Measurements from ENCODE around the gene MRPL28. TPM values are rescaled to one million over a fixed set of nuclear protein-coding genes. Genes with fewer than 3 reads are reported as not detected.
"Not testable (repeated sequence)": the region's sequence is repeated elsewhere in the genome, so short reads cannot be mapped to it uniquely, and the experiment has no call there.

The MRPL28 gene
- polyA plus RNA-seq, 3 donors: 68.6 to 88.5 (median 88.1) TPM

DNA sequence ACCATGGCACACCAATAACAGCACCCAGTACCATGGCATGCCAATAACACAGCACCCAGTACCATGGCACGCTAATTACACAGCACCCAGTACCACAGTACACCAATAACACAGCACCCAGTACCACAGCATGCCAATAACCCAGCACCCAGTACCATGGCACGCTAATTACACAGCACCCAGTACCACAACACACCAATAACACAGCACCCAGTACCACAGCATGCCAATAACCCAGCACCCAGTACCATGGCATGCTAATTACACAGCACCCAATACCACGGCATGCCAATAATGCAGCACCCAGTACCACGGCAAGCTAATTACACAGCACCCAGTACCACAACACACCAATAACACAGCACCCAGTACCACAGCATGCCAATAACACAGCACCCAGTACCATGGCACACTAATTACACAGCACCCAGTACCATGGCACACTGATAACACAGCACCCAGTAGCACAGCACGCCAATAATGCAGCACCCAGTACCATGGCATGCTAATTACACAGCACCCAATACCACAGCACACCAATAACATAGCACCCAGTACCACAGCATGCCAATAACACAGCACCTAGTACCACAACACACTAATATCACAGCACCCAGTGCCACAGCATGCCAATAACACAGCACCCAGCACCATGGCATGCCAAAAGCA, 36.0 kb downstream of the MRPL28 start:
- Histone ChIP-seq H3K27ac (ENCODE audit: low read depth in 1 of 2, low read length in 2 of 2) (peak overlapping the region in 1 of 2 donors; percentile 26), H3K36me3 (replicated peaks in 1 of 2; ENCODE audit: control insufficient read depth in 1 of 2, insufficient read depth in 2 of 2, low read length in 2 of 2) (peaks cover 0 to 10% of the 10 kb centered on the region in 2 donors), H4K20me1 (ENCODE audit: insufficient read depth, low read length) (peaks cover 56% of the 10 kb centered on the region), H3K4me1 (ENCODE audit: control insufficient read depth in 1 of 2, insufficient read depth in 2 of 2, low read length in 2 of 2) (peaks cover 37 to 49% of the 10 kb centered on the region in 2 donors), H3K79me2 (ENCODE audit: insufficient read depth, low read length) (peaks cover 100% of the 10 kb centered on the region)
- DNase-seq; H3K4me3 ChIP-seq (replicated peaks in 1 of 3; ENCODE audit: low read depth in 2 of 3, low read length in 3 of 3); H3K4me2 ChIP-seq (replicated peaks; ENCODE audit: extremely low read depth, low read length, poor library complexity, severe bottlenecking); H2AFZ ChIP-seq (ENCODE audit: insufficient read depth, low read depth, low read length, poor library complexity, severe bottlenecking); H3K9me3 ChIP-seq (replicated peaks in 1 of 2; ENCODE audit: control insufficient read depth in 1 of 2, insufficient read depth in 1 of 2, low read length in 2 of 2); H3K9me3 Mint-ChIP-seq; intact Hi-C loops (cut with micrococcal nuclease); H3K27me3 ChIP-seq (ENCODE audit: control insufficient read depth in 2 of 2, insufficient read depth in 2 of 2, low read length in 2 of 2); H3K4me3 Mint-ChIP-seq; H3K9ac ChIP-seq (ENCODE audit: insufficient read depth, low read length, poor library complexity, severe bottlenecking); H3K27me3 Mint-ChIP-seq (ENCODE audit: low read depth in 3 of 3): not testable (repeated sequence)
- peak overlapping the region in 2 of 7 donors; percentile 25 to 56 for H3K27ac Mint-ChIP-seq
- H3K4me1 Mint-ChIP-seq: peaks cover 79% of the 10 kb centered on the region
- H3K36me3 Mint-ChIP-seq: peaks cover 10 to 13% of the 10 kb centered on the region in 2 donors
- 91% methylated on average over 5 of the region's 5 CpGs for WGBS (ENCODE audit: insufficient coverage)

DNA sequence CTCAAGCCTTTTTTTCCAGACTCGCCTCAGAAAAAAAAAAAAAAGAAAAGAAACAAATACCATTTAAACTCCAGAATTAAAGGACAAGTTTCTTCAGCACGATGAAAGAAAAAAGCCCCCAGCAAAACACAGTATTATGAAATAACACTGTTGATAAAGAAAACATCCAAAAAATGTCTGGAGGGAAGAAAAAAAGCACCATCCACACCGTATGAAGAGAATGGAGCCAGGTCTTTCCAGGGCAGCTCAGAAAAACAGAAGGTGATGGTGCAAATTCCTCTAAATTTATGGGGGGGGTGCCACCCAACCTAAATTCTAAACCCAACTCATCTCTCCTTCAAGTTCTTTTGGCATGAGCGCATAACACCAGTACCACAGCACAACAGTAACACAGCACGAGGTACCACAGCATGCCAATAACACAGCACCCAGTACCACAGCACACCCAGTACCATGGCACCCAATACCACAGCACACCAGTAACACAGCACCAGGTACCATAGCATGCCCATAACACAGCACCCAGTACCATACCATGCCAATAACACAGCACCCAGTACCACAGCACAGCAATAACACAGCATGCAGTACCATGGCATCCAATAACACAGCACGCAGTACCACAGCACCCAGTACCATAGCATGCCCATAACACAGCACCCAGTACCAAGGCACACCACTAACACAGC, 36.8 kb downstream of the MRPL28 start:
- Mint-ChIP-seq H3K9me3 (peaks cover 0 to 2% (median 0%) of the 10 kb centered on the region in 7 donors), H3K4me1 (peaks cover 72% of the 10 kb centered on the region)
- TF ChIP-seq, protein P1, sequence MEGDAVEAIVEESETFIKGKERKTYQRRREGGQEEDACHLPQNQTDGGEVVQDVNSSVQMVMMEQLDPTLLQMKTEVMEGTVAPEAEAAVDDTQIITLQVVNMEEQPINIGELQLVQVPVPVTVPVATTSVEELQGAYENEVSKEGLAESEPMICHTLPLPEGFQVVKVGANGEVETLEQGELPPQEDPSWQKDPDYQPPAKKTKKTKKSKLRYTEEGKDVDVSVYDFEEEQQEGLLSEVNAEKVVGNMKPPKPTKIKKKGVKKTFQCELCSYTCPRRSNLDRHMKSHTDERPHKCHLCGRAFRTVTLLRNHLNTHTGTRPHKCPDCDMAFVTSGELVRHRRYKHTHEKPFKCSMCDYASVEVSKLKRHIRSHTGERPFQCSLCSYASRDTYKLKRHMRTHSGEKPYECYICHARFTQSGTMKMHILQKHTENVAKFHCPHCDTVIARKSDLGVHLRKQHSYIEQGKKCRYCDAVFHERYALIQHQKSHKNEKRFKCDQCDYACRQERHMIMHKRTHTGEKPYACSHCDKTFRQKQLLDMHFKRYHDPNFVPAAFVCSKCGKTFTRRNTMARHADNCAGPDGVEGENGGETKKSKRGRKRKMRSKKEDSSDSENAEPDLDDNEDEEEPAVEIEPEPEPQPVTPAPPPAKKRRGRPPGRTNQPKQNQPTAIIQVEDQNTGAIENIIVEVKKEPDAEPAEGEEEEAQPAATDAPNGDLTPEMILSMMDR (IDR thresholded peaks at IDR 0.05): no peak

DNA sequence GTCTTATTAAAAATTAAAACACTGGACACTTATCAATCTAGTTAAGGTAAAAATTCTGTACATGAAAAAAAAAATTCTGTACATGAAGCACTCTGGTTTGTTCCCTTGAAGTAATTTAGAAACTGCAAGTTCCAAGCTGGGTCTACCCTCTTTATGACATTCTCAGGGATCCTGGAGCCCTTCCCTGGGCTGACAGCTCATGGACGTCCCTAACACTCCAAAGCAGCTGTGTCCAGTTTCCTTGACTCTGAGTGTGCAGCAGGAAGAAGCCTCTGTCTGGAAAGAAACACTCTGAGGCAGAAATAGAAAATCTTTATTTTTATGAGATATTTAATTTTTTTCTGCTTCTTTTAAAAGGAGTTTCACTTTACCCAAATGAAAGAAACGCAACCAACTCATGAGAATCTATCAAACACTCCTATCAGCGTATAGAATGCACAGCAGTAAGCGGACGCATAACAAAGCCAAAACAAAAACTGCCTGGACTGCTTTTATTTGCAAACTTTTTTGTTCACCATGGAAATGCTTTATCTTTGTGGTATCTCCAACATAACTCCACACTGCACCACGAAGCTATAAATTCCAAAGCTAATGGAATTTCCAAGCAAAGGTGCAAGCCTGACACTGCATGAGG, 39.0 kb downstream of the MRPL28 start:
- H3K27me3 Mint-ChIP-seq (ENCODE audit: low read depth in 3 of 3); H3K4me3 Mint-ChIP-seq; H3K27ac ChIP-seq (ENCODE audit: low read depth in 1 of 2, low read length in 2 of 2); H3K9ac ChIP-seq (ENCODE audit: insufficient read depth, low read length, poor library complexity, severe bottlenecking); intact Hi-C loops (cut with micrococcal nuclease); DNase-seq; H3K4me3 ChIP-seq (replicated peaks in 1 of 3; ENCODE audit: low read depth in 2 of 3, low read length in 3 of 3); H3K9me3 Mint-ChIP-seq; H3K9me3 ChIP-seq (replicated peaks in 1 of 2; ENCODE audit: control insufficient read depth in 1 of 2, insufficient read depth in 1 of 2, low read length in 2 of 2); H3K4me2 ChIP-seq (replicated peaks; ENCODE audit: extremely low read depth, low read length, poor library complexity, severe bottlenecking); H2AFZ ChIP-seq (ENCODE audit: insufficient read depth, low read depth, low read length, poor library complexity, severe bottlenecking); H3K27me3 ChIP-seq (ENCODE audit: control insufficient read depth in 2 of 2, insufficient read depth in 2 of 2, low read length in 2 of 2): not testable (repeated sequence)
- peaks cover 98% of the 10 kb centered on the region for H3K79me2 ChIP-seq (ENCODE audit: insufficient read depth, low read length)
- WGBS (ENCODE audit: insufficient coverage): 80% methylated on average over 1 of the region's 6 CpGs
- peaks cover 0 to 10% of the 10 kb centered on the region in 2 donors for H3K36me3 ChIP-seq (replicated peaks in 1 of 2; ENCODE audit: control insufficient read depth in 1 of 2, insufficient read depth in 2 of 2, low read length in 2 of 2)
- Mint-ChIP-seq H3K4me1 (peaks cover 69% of the 10 kb centered on the region), H3K27ac (peak overlapping the region in 3 of 7 donors; percentile 19 to 65 (median 22)), H3K36me3 (peaks cover 10 to 13% of the 10 kb centered on the region in 2 donors)
- peaks cover 34 to 49% of the 10 kb centered on the region in 2 donors for H3K4me1 ChIP-seq (ENCODE audit: control insufficient read depth in 1 of 2, insufficient read depth in 2 of 2, low read length in 2 of 2)
- H4K20me1 ChIP-seq (ENCODE audit: insufficient read depth, low read length): peaks cover 50% of the 10 kb centered on the region

More for the DNA sequence above, 36.8 kb downstream of the MRPL28 start:
- H3K36me3 ChIP-seq (replicated peaks in 1 of 2; ENCODE audit: control insufficient read depth in 1 of 2, insufficient read depth in 2 of 2, low read length in 2 of 2): peaks cover 0 to 10% of the 10 kb centered on the region in 2 donors
- H3K36me3 Mint-ChIP-seq: peaks cover 10 to 13% of the 10 kb centered on the region in 2 donors
- H3K4me1 ChIP-seq (ENCODE audit: control insufficient read depth in 1 of 2, insufficient read depth in 2 of 2, low read length in 2 of 2): peaks cover 34 to 48% of the 10 kb centered on the region in 2 donors
- no peaks in the 10 kb centered on the region for H3K27me3 ChIP-seq (ENCODE audit: control insufficient read depth in 2 of 2, insufficient read depth in 2 of 2, low read length in 2 of 2)
- H3K4me2 ChIP-seq (replicated peaks; ENCODE audit: extremely low read depth, low read length, poor library complexity, severe bottlenecking): no peak overlapping the region
- DNase-seq: no peak
- H3K27ac ChIP-seq (ENCODE audit: low read depth in 1 of 2, low read length in 2 of 2): peak overlapping the region in 1 of 2 donors; percentile 26
- WGBS (ENCODE audit: insufficient coverage): 100% methylated on average over 3 of the region's 6 CpGs
- no peaks in the 10 kb centered on the region for H3K9me3 ChIP-seq (replicated peaks in 1 of 2; ENCODE audit: control insufficient read depth in 1 of 2, insufficient read depth in 1 of 2, low read length in 2 of 2)
- H3K27me3 Mint-ChIP-seq (ENCODE audit: low read depth in 3 of 3): peaks cover 0 to 4% (median 0%) of the 10 kb centered on the region in 3 donors
- H3K79me2 ChIP-seq (ENCODE audit: insufficient read depth, low read length): peaks cover 100% of the 10 kb centered on the region
- no peak overlapping the region for H2AFZ ChIP-seq (ENCODE audit: insufficient read depth, low read depth, low read length, poor library complexity, severe bottlenecking)
- no peak overlapping the region for H3K9ac ChIP-seq (ENCODE audit: insufficient read depth, low read length, poor library complexity, severe bottlenecking)
- H4K20me1 ChIP-seq (ENCODE audit: insufficient read depth, low read length): peaks cover 55% of the 10 kb centered on the region
- intact Hi-C loops (cut with micrococcal nuclease): no loop called here
- peak overlapping the region in 2 of 7 donors; percentile 32 for H3K27ac Mint-ChIP-seq
- H3K4me3 ChIP-seq (replicated peaks in 1 of 3; ENCODE audit: low read depth in 2 of 3, low read length in 3 of 3): no peak overlapping the region
- no peak overlapping the region for H3K4me3 Mint-ChIP-seq

All from CD14-positive monocyte (primary cell).